Epidermal melanocyte (primary cell): ENCODE results near the gene MICU1.
A peak's percentile ranks its signal among the peaks of the same experiment; 100 is the strongest.
"Not testable (repeated sequence)": the region's sequence is repeated elsewhere in the genome, so short reads cannot be mapped to it uniquely, and the experiment has no call there.

Source experiments
- DNase-seq: peaks from one replicate; pipeline ENCODE4 v3.0.0; 2011; ENCODE audit warnings: low spot score; ENCODE audit not compliant: insufficient read length

Gene MICU1

GRCh38 chr10:72563327-72563932 lies 62.4 kb downstream of the MICU1 start:
- no peak for DNase-seq

DNA sequence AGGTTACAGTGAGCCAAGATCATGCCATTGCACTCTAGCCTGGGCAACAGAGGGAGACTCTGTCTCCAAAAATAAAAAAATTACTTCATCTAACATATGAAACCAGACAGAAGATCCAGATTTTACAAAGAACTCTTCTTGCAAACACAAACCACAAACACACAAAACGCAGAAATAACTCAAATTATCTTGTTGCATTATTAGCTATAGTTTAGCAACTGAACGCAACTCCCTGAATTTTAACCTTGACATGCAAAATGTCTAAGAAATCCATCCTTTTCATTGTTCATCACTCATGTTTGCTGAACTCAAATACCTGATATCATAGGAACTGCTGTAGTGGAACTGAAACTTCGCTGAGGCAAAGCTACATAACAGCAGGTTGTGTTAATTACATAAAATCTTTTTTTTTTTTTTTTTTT lies 64.1 kb downstream of the MICU1 start:
- DNase-seq, result no peak

DNA sequence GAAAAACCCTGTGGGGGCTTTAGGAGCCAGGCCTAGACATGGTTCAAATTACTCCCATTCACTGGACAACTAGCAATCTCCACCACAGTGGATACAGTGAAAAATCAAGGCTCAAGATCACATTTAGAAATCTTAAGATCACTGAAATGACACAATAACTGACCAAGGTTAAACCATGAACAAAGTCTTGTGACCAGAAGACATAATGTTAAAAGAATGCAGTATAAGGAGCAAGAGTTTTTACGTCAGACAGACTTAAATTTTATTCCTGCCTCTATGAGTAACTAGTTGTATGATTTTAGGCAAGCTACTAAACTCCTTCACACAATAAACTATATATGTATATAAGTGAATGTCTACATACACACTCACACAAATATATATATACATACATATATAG lies 68.5 kb downstream of the MICU1 start:
- no peak for DNase-seq

GRCh38 chr10:72552857-72553256 lies 73.0 kb downstream of the MICU1 start:
- peak; percentile 18 for DNase-seq

DNA sequence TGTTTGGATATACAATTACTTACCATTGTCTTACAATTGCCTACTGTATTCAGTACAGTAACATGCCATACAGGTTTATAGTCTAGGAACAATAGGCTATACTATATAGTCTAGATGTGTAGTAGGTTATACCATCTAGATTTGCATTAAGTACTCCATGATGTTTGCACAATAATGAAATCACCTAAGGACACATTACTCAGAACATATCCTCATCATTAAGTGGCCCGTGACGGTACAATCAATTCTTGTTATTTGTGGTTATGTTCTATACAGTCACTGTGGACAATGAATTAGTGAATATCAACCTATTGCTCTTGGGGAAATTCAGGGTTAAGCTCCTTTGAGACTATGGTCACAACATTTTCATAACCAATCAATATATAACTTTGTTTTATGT lies 75.6 kb downstream of the MICU1 start:
- DNase-seq, result no peak

DNA sequence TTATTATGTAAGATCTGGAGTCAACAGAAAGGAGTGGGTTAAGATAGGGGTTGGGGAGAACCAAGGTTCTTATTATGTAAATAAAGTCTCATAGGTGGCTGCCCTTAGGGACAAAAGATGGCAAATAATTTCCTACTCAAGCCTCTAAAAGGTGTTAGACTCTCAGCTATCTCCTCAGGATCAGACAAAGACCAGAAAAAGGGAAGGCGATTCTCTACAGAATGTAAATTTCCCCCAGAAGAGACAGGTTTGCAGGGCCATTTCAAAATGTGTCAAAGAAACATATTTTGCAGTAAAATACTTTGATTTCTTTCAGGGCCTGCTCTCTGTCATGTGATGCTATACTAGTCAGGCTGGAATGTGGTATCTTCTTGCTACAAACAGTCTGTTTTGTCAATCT lies 80.3 kb downstream of the MICU1 start:
- no peak for DNase-seq

- not testable (repeated sequence) for DNase-seq
These were observed 82.0 kb downstream of the MICU1 start for GRCh38 chr10:72543855-72544254.

DNA sequence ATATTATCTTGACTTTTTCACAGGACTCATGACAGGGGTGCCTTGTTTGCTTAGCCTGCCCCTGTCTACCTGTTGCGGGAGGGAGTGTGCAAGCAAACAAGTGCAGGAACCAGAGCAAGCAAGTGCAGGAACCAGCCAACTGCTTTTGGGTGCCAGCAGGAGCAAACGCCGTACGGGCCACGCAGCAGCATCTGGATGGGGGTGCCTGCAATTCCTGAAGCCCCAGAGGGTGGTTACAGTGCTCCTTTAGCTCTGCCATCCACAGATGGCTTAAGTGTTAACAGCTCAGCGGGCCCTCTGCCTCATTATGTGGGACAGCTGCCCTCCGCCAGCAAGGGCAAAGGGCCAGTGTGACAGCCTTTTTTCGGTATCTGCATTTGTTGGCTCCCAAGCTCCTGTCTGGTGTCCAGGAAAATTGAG lies 83.5 kb downstream of the MICU1 start:
- no peak for DNase-seq

DNA sequence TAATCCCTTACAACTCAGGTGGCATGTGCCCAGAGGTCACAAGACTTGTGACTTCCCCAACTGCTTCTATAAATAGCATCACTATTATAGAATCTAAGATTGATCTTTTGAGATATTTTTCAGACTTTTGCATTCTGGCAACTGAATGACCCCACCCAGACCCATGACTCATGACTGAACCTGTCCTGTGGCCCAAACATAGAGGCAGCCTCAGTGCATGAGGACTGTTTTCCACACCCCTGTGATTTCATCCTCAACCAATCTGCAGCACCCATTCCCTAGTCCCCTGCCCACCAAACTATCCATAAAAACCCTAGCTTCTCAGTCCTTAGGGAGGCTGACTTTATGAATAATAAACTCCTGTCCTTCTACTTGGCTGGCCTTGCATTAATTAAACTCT lies 84.5 kb downstream of the MICU1 start:
- no peak for DNase-seq

DNA sequence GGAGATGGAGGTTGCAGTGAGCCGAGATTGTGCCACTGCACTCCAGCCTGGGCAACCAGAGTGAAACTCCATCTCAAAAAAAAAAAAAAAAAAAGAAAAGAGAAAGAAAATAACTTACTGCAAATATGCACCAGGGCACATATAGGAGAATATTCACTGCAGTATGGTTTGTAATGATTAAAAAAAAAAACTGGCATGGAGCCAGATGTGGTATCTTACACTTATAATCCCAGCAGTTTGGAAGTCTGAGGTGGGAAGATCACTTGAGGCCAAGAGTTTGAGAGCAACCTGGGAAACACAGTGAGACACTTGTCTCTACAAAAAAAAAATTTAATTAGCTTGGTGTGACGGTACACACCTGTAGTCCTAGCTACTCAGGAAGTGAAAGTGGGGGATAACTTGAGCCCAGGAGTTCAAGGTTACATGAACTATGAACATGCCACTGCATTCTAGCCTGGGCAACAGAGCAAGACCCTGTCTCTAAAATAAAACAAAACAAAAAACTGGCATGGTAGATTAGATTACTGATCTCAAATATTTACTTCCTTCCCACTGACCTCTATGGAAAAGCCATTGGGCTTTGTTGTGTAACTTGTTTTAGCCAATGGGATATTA lies 85.6 kb downstream of the MICU1 start:
- DNase-seq, result no peak

DNA sequence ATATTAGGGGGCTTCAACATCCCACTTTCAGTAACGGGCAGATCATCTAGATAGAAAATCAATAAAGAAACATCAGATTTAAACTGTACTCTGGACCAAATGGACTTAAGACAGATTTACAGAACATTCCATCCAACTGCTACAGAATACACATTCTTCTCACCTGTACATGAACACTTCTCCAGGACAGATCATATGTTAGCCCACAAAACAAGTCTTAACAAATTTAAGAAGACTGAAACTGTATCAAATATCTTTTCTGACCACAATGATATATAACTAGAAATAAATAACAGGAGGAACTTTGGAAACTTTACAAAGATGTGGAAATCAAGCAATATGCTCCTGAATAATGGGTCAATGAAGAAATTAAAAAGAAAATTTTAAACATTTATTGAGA lies 86.7 kb downstream of the MICU1 start:
- no peak for DNase-seq

DNA sequence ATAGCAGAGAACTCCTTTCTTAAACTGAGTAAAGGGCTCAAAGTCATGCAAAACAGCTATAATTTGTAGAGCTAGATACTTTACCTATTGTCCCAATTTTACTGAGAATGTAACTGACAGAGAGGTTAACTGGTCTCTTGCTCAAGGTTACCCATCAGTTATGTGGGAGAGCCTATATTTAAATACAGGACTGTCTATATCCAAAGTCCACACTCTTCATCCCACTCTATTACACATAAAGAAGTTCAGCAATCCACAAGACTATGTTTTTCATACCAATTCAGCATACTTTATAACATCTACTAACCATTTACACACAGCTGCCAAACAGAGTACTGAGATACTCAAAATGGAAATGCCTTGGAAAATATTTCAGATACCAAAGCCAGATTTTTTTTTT lies 100.2 kb downstream of the MICU1 start:
- DNase-seq, result no peak

DNA sequence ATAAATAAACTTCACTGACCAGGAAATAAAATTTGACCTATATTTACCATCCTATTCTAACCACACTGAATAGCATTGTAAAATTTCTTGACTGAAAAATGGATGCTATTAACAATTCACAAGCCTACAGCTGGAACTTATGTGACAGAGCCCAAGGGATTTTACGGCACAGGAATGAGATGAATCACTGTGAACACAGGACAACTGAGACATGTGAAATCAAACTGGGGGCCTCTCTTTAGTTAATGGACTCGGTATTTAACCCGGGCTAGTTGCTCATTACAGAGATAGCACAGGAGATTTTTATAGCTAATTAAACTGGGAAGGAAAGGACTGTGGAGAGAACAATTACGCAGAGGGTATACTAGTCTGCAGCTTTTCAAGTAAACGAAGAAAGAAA lies 100.6 kb downstream of the MICU1 start:
- peak; percentile 26 for DNase-seq

DNA sequence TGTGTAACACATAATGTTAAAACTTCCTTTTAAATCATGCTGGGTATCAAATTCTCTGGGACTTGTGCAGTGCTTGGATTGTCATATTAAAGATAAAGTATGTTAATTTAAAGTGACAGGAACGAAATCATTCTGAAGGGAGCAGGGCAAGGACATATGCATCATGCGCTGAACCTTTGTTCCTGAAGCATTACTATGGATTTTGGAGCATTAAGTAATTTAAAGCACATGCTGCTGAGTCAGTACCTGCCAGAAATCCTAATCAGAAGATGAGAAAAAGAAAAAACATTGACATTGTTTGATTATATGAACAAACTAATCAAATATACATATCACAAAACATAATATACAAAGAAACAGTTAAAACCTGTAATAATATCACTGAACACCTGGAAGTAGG lies 101.4 kb downstream of the MICU1 start:
- DNase-seq, result no peak

- no peak for DNase-seq
These were observed 101.9 kb downstream of the MICU1 start for GRCh38 chr10:72523932-72524396.

DNA sequence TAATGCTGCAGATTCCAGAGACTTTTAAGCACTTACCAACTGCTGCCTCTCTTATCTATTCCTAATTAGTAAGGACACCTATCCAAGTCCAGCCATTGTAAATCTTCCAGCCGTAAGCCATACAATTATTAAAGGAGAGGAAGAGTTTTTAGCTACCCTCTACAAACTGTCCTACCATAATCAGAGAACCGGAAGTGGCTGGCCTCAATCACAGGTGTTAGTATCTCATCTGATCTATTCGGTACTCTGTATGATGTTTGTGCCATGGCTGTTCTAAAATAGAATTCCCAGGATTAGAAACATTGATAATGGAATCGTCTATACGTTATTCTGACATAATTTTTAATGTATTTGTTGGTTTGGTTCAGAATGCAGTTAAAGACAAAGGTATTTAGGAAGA lies 102.8 kb downstream of the MICU1 start:
- DNase-seq, result no peak

DNA sequence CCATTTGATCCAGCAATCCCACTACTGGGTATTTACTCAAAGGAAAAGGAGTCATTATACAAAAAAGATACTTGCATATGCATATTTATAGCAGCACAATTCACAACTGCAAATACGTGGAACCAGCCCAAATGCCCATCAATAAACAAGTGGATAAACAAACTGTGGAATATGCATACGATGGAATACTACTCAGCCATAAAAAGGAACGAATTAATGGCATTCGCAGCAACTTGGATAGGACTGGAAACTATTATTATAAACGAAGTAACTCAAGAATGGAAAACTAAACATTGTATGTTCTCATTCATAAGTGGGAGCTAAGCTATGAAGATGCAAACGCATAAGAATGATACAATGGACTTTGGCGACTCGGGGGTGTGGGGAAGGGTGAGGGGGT lies 108.6 kb downstream of the MICU1 start:
- no peak for DNase-seq

- DNase-seq, result no peak
These were observed 110.4 kb downstream of the MICU1 start for GRCh38 chr10:72515455-72515854.

DNA sequence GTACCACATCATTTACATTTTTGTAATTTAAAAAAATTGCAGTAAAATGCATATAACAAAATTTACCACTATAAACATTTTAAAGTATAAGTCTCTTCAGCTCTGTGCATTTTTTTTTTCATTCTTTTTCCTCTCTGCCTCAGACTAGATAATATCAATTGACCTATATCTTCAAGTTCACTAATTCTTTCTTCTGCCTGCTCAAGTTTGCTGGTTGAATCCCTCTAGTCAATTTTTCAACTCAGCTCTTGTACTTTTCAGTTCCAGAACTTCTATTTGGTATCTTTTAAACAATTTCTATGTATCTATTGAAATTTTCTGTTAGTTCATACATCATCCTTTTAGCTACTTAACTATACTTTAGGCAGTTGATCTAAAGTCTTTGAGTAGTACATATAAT lies 112.0 kb downstream of the MICU1 start:
- no peak for DNase-seq

GRCh38 chr10:72511459-72511858 lies 114.4 kb downstream of the MICU1 start:
- no peak for DNase-seq

DNA sequence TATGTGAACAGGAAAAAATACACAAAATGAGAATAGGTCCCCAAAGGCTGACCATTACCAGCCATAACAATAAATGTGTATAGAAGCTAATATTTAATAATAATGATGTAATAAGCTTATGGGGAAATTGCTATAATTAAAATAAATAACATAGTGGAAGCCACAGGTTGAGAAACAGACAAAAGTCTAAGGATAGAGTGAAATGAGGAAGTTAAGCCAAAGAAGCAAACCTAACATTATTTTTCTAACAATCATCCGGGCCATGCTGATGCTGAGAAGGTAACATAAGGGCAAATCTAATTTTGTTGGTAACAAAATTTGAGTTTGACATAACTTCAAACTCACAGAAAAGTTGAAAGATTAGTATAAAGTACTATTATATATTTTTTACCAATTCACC lies 115.9 kb downstream of the MICU1 start:
- no peak for DNase-seq

- DNase-seq, result no peak
These were observed 116.6 kb downstream of the MICU1 start for GRCh38 chr10:72509206-72509799.

DNA sequence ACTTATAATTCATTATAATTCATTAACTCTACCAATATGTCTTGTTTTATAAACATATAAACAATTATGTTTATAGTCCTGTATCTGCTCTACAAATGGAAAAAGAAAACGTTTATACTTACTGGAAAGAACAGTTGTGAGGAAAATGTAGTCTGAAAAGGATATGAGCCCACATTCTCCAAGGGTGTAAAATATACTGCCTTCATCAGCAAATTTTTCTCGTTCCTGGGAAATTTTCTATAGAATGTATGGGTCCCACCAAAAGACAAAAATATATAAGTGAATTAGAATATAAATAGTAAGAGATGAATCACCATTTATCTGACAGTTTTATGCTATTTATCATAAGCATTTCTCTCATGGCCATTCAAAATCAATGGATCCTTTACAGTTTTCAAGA lies 117.8 kb downstream of the MICU1 start:
- no peak for DNase-seq
